HepG2 (cell line): ENCODE results near the gene BTG1. TPM values are rescaled to one million over a fixed set of nuclear protein-coding genes. Genes with fewer than 3 reads are reported as not detected.

Experiments
- BORCS8-MEF2B ChIP-seq: sonication (generic); formaldehyde crosslinking; IDR thresholded peaks from 2 replicates; pipeline ENCODE4 v1.8.0; 2022; ENCODE audit warnings: mild to moderate bottlenecking, missing genetic modification reagents
- CEBPZ ChIP-seq: IDR thresholded peaks from 2 replicates; pipeline ENCODE4 v1.6.1; 2012; ENCODE audit warnings: low read length, improper control_type of control experiment
- CENPT ChIP-seq: sonication (generic); formaldehyde crosslinking; IDR thresholded peaks from 2 replicates; pipeline ENCODE4 v1.8.0; 2022; ENCODE audit warnings: low read depth, mild to moderate bottlenecking, moderate library complexity, missing genetic modification reagents
- FOXP4 ChIP-seq: sonication (generic); formaldehyde crosslinking; IDR thresholded peaks from 2 replicates; pipeline ENCODE4 v1.4.0; 2020; ENCODE audit warnings: missing genetic modification reagents
- GABPB1 ChIP-seq: IDR thresholded peaks from 2 replicates; pipeline ENCODE4 v1.6.1; 2016; ENCODE audit warnings: mild to moderate bottlenecking, missing genetic modification reagents, moderate library complexity, missing compliant biosample characterization
- HOXD1 ChIP-seq: sonication (generic); formaldehyde crosslinking; IDR thresholded peaks from 2 replicates; pipeline ENCODE4 v1.5.0; 2020; ENCODE audit warnings: missing genetic modification reagents
- KAT8 ChIP-seq: IDR thresholded peaks from 2 replicates; pipeline ENCODE4 v1.6.1; 2016; ENCODE audit warnings: missing genetic modification reagents, missing compliant biosample characterization
- NCOR1 ChIP-seq: fragments of 200-600 bp; sonication (generic); IDR thresholded peaks from 2 replicates; pipeline ENCODE4 v1.7.0; 2017; ENCODE audit warnings: antibody characterized with exemption, low read length, borderline replicate concordance
- PITX1 ChIP-seq: sonication (generic); formaldehyde crosslinking; IDR thresholded peaks from 2 replicates; pipeline ENCODE4 v1.5.1; 2020; ENCODE audit warnings: mild to moderate bottlenecking, missing genetic modification reagents
- REXO4 ChIP-seq: sonication (generic); formaldehyde crosslinking; IDR thresholded peaks from 2 replicates; pipeline ENCODE4 v1.8.0; 2022; ENCODE audit warnings: missing genetic modification reagents, mild to moderate bottlenecking, borderline replicate concordance
- RXRB ChIP-seq: IDR thresholded peaks from 2 replicates; pipeline ENCODE4 v1.6.1; 2016; ENCODE audit warnings: borderline replicate concordance, missing genetic modification reagents, missing compliant biosample characterization
- TP53 ChIP-seq: sonication (generic); formaldehyde crosslinking; conservative IDR thresholded peaks from 2 replicates; pipeline ENCODE4 v1.4.0; 2020; ENCODE audit warnings: missing genetic modification reagents
- ZC3H13 ChIP-seq: sonication (generic); formaldehyde crosslinking; IDR thresholded peaks from 2 replicates; pipeline ENCODE4 v1.8.1; 2023; ENCODE audit warnings: mild to moderate bottlenecking, missing genetic modification reagents, moderate library complexity
- ZNF432 ChIP-seq: sonication (generic); formaldehyde crosslinking; IDR thresholded peaks from 2 replicates; pipeline ENCODE4 v1.5.0; 2020; ENCODE audit warnings: missing genetic modification reagents, mild to moderate bottlenecking, borderline replicate concordance
- ZNF605 ChIP-seq: sonication (generic); formaldehyde crosslinking; IDR thresholded peaks from 2 replicates; pipeline ENCODE4 v1.8.0; 2022; ENCODE audit warnings: mild to moderate bottlenecking, missing genetic modification reagents
- ZNF629 ChIP-seq: sonication (generic); formaldehyde crosslinking; conservative IDR thresholded peaks from 2 replicates; pipeline ENCODE4 v1.5.0; 2020; ENCODE audit warnings: missing genetic modification reagents
- ZNF800 ChIP-seq: sonication (generic); formaldehyde crosslinking; IDR thresholded peaks from 2 replicates; pipeline ENCODE4 v1.4.0; 2020; ENCODE audit warnings: missing genetic modification reagents
- polyA plus RNA-seq, 8 experiments: library from polyadenylated mRNA; depleted of rRNA in 3 of 8; stranded (reverse) in 7 of 8; unstranded in 1 of 8; fragments of >200 nt; fragmentation: Illumina TruSeq in 4 of 8; extraction: Trizol in 4 of 8; gene quantifications; 2 replicates each; pipeline versions ENCODE4 v1.2.1 to v1.2.3, GENCODE V29; 2011 to 2016; ENCODE audit warnings: low read depth in 4 of 8, missing spikeins in 1 of 8, mixed read lengths in 1 of 8; ENCODE audit not compliant: insufficient read depth in 1 of 8
- total RNA-seq, 5 experiments: library from RNA; depleted of rRNA; stranded (reverse); fragments of >200 nt; fragmentation: Illumina TruSeq; extraction: Trizol; gene quantifications; 2 replicates each; pipeline ENCODE4 v1.2.3, GENCODE V29; 2016; ENCODE audit warnings: low read depth in 1 of 5
- TF ChIP-seq, protein P1 (sequence below): sonication (generic); formaldehyde crosslinking; IDR thresholded peaks from 2 replicates; pipeline ENCODE4 v1.4.0; 2020; ENCODE audit warnings: missing genetic modification reagents

Gene BTG1
- total and polyA plus RNA-seq, 2 of the 13 experiments (the other 11 are each of a cell fraction or from before 2014, with no cell fraction given), result 7.5 to 16.7 TPM

GRCh38 chr12:92145731-92146496, at the start of gene BTG1 (continued):
- TF ChIP-seq CEBPZ (no peak), NCOR1 (no peak), FOXP4 (CRISPR knock-in tag) (peak; percentile 93), RXRB (CRISPR knock-in tag) (peak; percentile 64), PITX1 (CRISPR knock-in tag) (peak; percentile 97), TP53 (CRISPR knock-in tag) (no peak), ZC3H13 (CRISPR knock-in tag) (peak; percentile 70; the same call in 1 of the 2 replicates), ZNF629 (CRISPR knock-in tag) (0 out of 2 replicates have a peak, but pooled peaks have one; percentile 20), REXO4 (CRISPR knock-in tag) (no peak), ZNF800 (CRISPR knock-in tag) (peak; percentile 96), ZNF432 (CRISPR knock-in tag) (no peak), KAT8 (peak; percentile 75; the same call in 1 of the 2 replicates), CENPT (no peak; the same call in 1 of the 2 replicates), GABPB1 (CRISPR knock-in tag) (peak; percentile 94), HOXD1 (CRISPR knock-in tag) (peak; percentile 34; the same call in 1 of the 2 replicates), BORCS8-MEF2B (peak; percentile 58; the same call in 1 of the 2 replicates), ZNF605 (CRISPR knock-in tag) (peak; percentile 58)
- TF ChIP-seq, protein P1, sequence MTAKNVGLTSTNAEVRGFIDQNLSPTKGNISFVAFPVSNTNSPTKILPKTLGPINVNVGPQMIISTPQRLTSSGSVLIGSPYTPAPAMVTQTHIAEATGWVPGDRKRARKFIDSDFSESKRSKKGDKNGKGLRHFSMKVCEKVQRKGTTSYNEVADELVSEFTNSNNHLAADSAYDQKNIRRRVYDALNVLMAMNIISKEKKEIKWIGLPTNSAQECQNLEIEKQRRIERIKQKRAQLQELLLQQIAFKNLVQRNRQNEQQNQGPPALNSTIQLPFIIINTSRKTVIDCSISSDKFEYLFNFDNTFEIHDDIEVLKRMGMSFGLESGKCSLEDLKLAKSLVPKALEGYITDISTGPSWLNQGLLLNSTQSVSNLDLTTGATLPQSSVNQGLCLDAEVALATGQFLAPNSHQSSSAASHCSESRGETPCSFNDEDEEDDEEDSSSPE (CRISPR knock-in tag), result peak; percentile 79
